OCI-LY1 (cell line): Measurements from ENCODE around the gene DDX59.

Experiments used
- EZH2 ChIP-seq: fragments of 200-600 bp; sonication (generic), shearing (Covaris generic); IDR thresholded peaks from 2 replicates; pipeline ENCODE4 v1.8.0; 2017; ENCODE audit warnings: borderline replicate concordance, mixed run types, mild to moderate bottlenecking, antibody characterized with exemption, low read length, moderate library complexity, mixed read lengths
- TF ChIP-seq, protein P1 (sequence below): fragments of 200-600 bp; sonication (generic), shearing (Covaris generic); IDR thresholded peaks from 2 replicates; pipeline ENCODE4 v1.5.1; 2017; ENCODE audit warnings: mild to moderate bottlenecking, antibody characterized with exemption, low read length, moderate library complexity, mixed read lengths

DNA sequence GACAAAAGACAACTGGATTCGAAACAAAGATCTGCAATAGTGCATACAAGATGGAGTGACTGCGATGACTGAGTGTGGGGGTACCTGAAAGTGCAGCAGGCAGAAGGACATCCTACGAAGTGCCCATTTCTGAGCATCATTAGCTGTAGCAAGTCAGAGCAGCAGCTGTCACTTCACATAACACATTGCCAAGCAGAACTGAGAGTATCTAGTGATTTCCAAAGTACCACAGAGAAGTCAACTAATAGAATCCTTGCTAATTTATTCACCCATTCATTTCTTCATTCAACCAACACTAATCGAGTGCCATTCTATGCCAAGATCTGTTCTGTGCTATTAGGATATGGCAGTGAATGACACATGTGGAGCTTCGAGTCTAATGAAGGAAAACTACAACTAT is 37.4 kb upstream of the DDX59 start:
- TF ChIP-seq, protein P1, sequence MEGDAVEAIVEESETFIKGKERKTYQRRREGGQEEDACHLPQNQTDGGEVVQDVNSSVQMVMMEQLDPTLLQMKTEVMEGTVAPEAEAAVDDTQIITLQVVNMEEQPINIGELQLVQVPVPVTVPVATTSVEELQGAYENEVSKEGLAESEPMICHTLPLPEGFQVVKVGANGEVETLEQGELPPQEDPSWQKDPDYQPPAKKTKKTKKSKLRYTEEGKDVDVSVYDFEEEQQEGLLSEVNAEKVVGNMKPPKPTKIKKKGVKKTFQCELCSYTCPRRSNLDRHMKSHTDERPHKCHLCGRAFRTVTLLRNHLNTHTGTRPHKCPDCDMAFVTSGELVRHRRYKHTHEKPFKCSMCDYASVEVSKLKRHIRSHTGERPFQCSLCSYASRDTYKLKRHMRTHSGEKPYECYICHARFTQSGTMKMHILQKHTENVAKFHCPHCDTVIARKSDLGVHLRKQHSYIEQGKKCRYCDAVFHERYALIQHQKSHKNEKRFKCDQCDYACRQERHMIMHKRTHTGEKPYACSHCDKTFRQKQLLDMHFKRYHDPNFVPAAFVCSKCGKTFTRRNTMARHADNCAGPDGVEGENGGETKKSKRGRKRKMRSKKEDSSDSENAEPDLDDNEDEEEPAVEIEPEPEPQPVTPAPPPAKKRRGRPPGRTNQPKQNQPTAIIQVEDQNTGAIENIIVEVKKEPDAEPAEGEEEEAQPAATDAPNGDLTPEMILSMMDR = no peak
- no peak for TF ChIP-seq EZH2
